Measurements from ENCODE around the gene HMCN1.
"Not testable (repeated sequence)": the region's sequence is repeated elsewhere in the genome, so short reads cannot be mapped to it uniquely, and the experiment has no call there.

The HMCN1 gene

GRCh38 chr1:185846672-185847444 lies 112.7 kb downstream of the HMCN1 start:
- in situ Hi-C loops (cut with MboI; ENCODE audit: low sequenced_read_pairs), result no loop called here

- in situ Hi-C loops (cut with MboI; ENCODE audit: low sequenced_read_pairs), result no loop called here
Observed at GRCh38 chr1:185849014-185849413, 114.8 kb downstream of the HMCN1 start.

- in situ Hi-C loops (cut with MboI; ENCODE audit: low sequenced_read_pairs), result no loop called here
Observed at GRCh38 chr1:185850366-185850765, 116.2 kb downstream of the HMCN1 start.

- in situ Hi-C loops (cut with MboI; ENCODE audit: low sequenced_read_pairs), result no loop called here
Observed at GRCh38 chr1:185853739-185854138, 119.5 kb downstream of the HMCN1 start.

GRCh38 chr1:185856482-185856881 lies 122.3 kb downstream of the HMCN1 start:
- in situ Hi-C loops (cut with MboI; ENCODE audit: low sequenced_read_pairs), result no loop called here

GRCh38 chr1:185857442-185857841 lies 123.3 kb downstream of the HMCN1 start:
- in situ Hi-C loops (cut with MboI; ENCODE audit: low sequenced_read_pairs), result no loop called here

- in situ Hi-C loops (cut with MboI; ENCODE audit: low sequenced_read_pairs), result no loop called here
Observed at GRCh38 chr1:185860311-185860710, 126.1 kb downstream of the HMCN1 start.

GRCh38 chr1:185860859-185861258 lies 126.7 kb downstream of the HMCN1 start:
- in situ Hi-C loops (cut with MboI; ENCODE audit: low sequenced_read_pairs), result no loop called here

GRCh38 chr1:185861630-185862029 lies 127.4 kb downstream of the HMCN1 start:
- in situ Hi-C loops (cut with MboI; ENCODE audit: low sequenced_read_pairs), result no loop called here

- in situ Hi-C loops (cut with MboI; ENCODE audit: low sequenced_read_pairs), result no loop called here
Observed at GRCh38 chr1:185862235-185862634, 128.0 kb downstream of the HMCN1 start.

GRCh38 chr1:185864331-185864730 lies 130.1 kb downstream of the HMCN1 start:
- in situ Hi-C loops (cut with MboI; ENCODE audit: low sequenced_read_pairs), result no loop called here

GRCh38 chr1:185864889-185865517 lies 130.8 kb downstream of the HMCN1 start:
- in situ Hi-C loops (cut with MboI; ENCODE audit: low sequenced_read_pairs), result no loop called here

GRCh38 chr1:185869590-185869989 lies 135.4 kb downstream of the HMCN1 start:
- in situ Hi-C loops (cut with MboI; ENCODE audit: low sequenced_read_pairs), result no loop called here

- in situ Hi-C loops (cut with MboI; ENCODE audit: low sequenced_read_pairs), result no loop called here
Observed at GRCh38 chr1:185871627-185872150, 137.5 kb downstream of the HMCN1 start.

GRCh38 chr1:185874246-185874645 lies 140.1 kb downstream of the HMCN1 start:
- in situ Hi-C loops (cut with MboI; ENCODE audit: low sequenced_read_pairs), result no loop called here

GRCh38 chr1:185880330-185880729 lies 146.1 kb downstream of the HMCN1 start:
- in situ Hi-C loops (cut with MboI; ENCODE audit: low sequenced_read_pairs), result no loop called here

- in situ Hi-C loops (cut with MboI; ENCODE audit: low sequenced_read_pairs), result no loop called here
Observed at GRCh38 chr1:185880779-185881333, 146.7 kb downstream of the HMCN1 start.

GRCh38 chr1:185886046-185886445 lies 151.9 kb downstream of the HMCN1 start:
- in situ Hi-C loops (cut with MboI; ENCODE audit: low sequenced_read_pairs), result no loop called here

GRCh38 chr1:185886671-185887070 lies 152.5 kb downstream of the HMCN1 start:
- in situ Hi-C loops (cut with MboI; ENCODE audit: low sequenced_read_pairs), result no loop called here

GRCh38 chr1:185892831-185893403 lies 158.7 kb downstream of the HMCN1 start:
- in situ Hi-C loops (cut with MboI; ENCODE audit: low sequenced_read_pairs), result not testable (repeated sequence)

- in situ Hi-C loops (cut with MboI; ENCODE audit: low sequenced_read_pairs), result no loop called here
Observed at GRCh38 chr1:185894791-185895190, 160.6 kb downstream of the HMCN1 start.
